Parathyroid adenoma (tissue), 2 donors: ENCODE data around the gene KCNJ3.

Experiments
- H2AFZ ChIP-seq: fragments of 300-600 bp; sonication (generic); one replicate; pipeline ENCODE4 v1.7.0; 2017; ENCODE audit warnings: antibody characterized with exemption, mild to moderate bottlenecking
- H3K27ac ChIP-seq: fragments of 300-600 bp; sonication (generic); one replicate; pipeline ENCODE4 v1.7.0; 2017
- H3K27me3 ChIP-seq: fragments of 300-600 bp; sonication (generic); one replicate; pipeline ENCODE4 v1.7.0; 2017; ENCODE audit warnings: low read length; ENCODE audit not compliant: control insufficient read depth, insufficient read depth
- H3K36me3 ChIP-seq: fragments of 300-600 bp; sonication (generic); one replicate; pipeline ENCODE4 v1.7.0; 2017; ENCODE audit warnings: low read length; ENCODE audit not compliant: control insufficient read depth, insufficient read depth
- H3K4me1 ChIP-seq: fragments of 300-600 bp; sonication (generic); one replicate; pipeline ENCODE4 v1.7.0; 2017; ENCODE audit warnings: control low read depth
- H3K4me2 ChIP-seq: fragments of 300-600 bp; sonication (generic); one replicate; pipeline ENCODE4 v1.7.0; 2017; ENCODE audit warnings: low read length
- H3K4me3 ChIP-seq: fragments of 300-600 bp; sonication (generic); one replicate; pipeline ENCODE4 v1.7.0; 2017; ENCODE audit warnings: low read depth, low read length
- H3K79me2 ChIP-seq: fragments of 300-600 bp; sonication (generic); one replicate; pipeline ENCODE4 v1.7.0; 2017; ENCODE audit warnings: control low read depth
- H3K9ac ChIP-seq: fragments of 300-600 bp; sonication (generic); one replicate; pipeline ENCODE4 v1.7.0; 2017; ENCODE audit warnings: mild to moderate bottlenecking
- H3K9me3 ChIP-seq: fragments of 300-600 bp; sonication (generic); one replicate; pipeline ENCODE4 v1.7.0; 2017; ENCODE audit warnings: low read length; ENCODE audit not compliant: control insufficient read depth
- CTCF ChIP-seq: fragments of 300-600 bp; sonication (generic); IDR thresholded peaks from one replicate; pipeline ENCODE4 v1.7.0; 2017; ENCODE audit warnings: antibody characterized with exemption, mild to moderate bottlenecking
- donor health status: primary hyperparathyroidism.

KCNJ3 gene

GRCh38 chr2:154794406-154794805 lies 95.9 kb downstream of the KCNJ3 start:
- no peak overlapping the region for H3K27ac ChIP-seq
- H3K4me1 ChIP-seq = no peaks in the 10 kb centered on the region
- no peaks in the 10 kb centered on the region for H3K36me3 ChIP-seq
- TF ChIP-seq CTCF = no peak
- H3K27me3 ChIP-seq = no peaks in the 10 kb centered on the region
- H3K4me2 ChIP-seq = no peak overlapping the region
- no peak overlapping the region for H2AFZ ChIP-seq
- no peaks in the 10 kb centered on the region for H3K9me3 ChIP-seq
- no peak overlapping the region for H3K4me3 ChIP-seq
- no peaks in the 10 kb centered on the region for H3K79me2 ChIP-seq
- H3K9ac ChIP-seq = no peak overlapping the region

- Histone ChIP-seq H3K27ac (no peak overlapping the region), H3K4me2 (no peak overlapping the region), H3K79me2 (no peaks in the 10 kb centered on the region), H2AFZ (no peak overlapping the region), H3K4me1 (no peaks in the 10 kb centered on the region), H3K36me3 (no peaks in the 10 kb centered on the region), H3K4me3 (no peak overlapping the region), H3K9ac (no peak overlapping the region), H3K9me3 (no peaks in the 10 kb centered on the region), H3K27me3 (no peaks in the 10 kb centered on the region)
- TF ChIP-seq CTCF = no peak
Observed at GRCh38 chr2:154795651-154796050, 97.2 kb downstream of the KCNJ3 start.

DNA sequence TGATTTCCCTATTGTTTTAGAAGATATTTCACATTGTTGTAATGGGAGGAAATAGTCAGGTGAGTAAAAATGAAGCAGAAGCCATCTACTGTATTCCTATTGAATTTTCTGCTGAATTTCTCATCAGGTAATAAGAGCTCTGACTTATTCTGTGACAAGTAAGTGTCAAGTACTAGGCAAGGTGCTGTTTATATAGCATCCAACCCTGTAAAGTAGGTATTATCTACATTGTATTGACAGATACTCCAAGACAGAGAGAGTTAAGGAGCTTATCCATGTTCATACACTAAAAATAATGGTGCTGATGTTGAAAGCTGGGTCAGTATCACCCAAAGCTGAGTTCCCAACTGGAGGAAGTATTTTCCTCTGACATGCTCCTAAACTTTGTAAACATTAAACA lies 106.0 kb downstream of the KCNJ3 start:
- no peak overlapping the region for H3K9ac ChIP-seq
- no peaks in the 10 kb centered on the region for H3K4me1 ChIP-seq
- H3K9me3 ChIP-seq = no peaks in the 10 kb centered on the region
- H3K79me2 ChIP-seq = no peaks in the 10 kb centered on the region
- H3K27me3 ChIP-seq = no peaks in the 10 kb centered on the region
- no peak overlapping the region for H3K27ac ChIP-seq
- no peak overlapping the region for H3K4me2 ChIP-seq
- H2AFZ ChIP-seq = no peak overlapping the region
- TF ChIP-seq CTCF = no peak
- H3K36me3 ChIP-seq = no peaks in the 10 kb centered on the region
- no peak overlapping the region for H3K4me3 ChIP-seq

GRCh38 chr2:154813636-154814035 lies 115.1 kb downstream of the KCNJ3 start:
- H3K9me3 ChIP-seq = no peaks in the 10 kb centered on the region
- no peak overlapping the region for H3K4me3 ChIP-seq
- H3K79me2 ChIP-seq = no peaks in the 10 kb centered on the region
- no peak for TF ChIP-seq CTCF
- peaks cover 9% of the 10 kb centered on the region for H3K4me1 ChIP-seq
- no peak overlapping the region for H3K4me2 ChIP-seq
- H2AFZ ChIP-seq = no peak overlapping the region
- H3K9ac ChIP-seq = no peak overlapping the region
- H3K27me3 ChIP-seq = no peaks in the 10 kb centered on the region
- no peaks in the 10 kb centered on the region for H3K36me3 ChIP-seq
- no peak overlapping the region for H3K27ac ChIP-seq

GRCh38 chr2:154814856-154815255 lies 116.4 kb downstream of the KCNJ3 start:
- no peak overlapping the region for H3K4me2 ChIP-seq
- peaks cover 9% of the 10 kb centered on the region for H3K4me1 ChIP-seq
- H3K27me3 ChIP-seq = no peaks in the 10 kb centered on the region
- H3K4me3 ChIP-seq = no peak overlapping the region
- H3K27ac ChIP-seq = no peak overlapping the region
- no peak for TF ChIP-seq CTCF
- H3K36me3 ChIP-seq = no peaks in the 10 kb centered on the region
- H3K79me2 ChIP-seq = no peaks in the 10 kb centered on the region
- H3K9me3 ChIP-seq = no peaks in the 10 kb centered on the region
- no peak overlapping the region for H3K9ac ChIP-seq
- H2AFZ ChIP-seq = peak overlapping the region; percentile 2
